Body of pancreas (tissue), 4 donors: ENCODE data around the gene CSMD2.

ENCODE experiments used
- CTCF ChIP-seq, 7 experiments: fragments of 450-650 bp in 4 of 7; fragments of 200-600 bp in 3 of 7; sonication (generic) in 3 of 7; IDR thresholded peaks; one replicate each; pipeline ENCODE4 v1.5.1; 2016 to 2019; ENCODE audit warnings: antibody characterized with exemption in 7 of 7
- POLR2A ChIP-seq, 3 donors: fragments of 450-650 bp; IDR thresholded peaks; one replicate each; pipeline ENCODE4 v1.6.1; 2016; ENCODE audit warnings: antibody characterized with exemption in 3 of 3, mild to moderate bottlenecking in 2 of 3

- TF ChIP-seq POLR2A (IDR thresholded peaks at IDR 0.05) (no peak), CTCF (IDR thresholded peaks at IDR 0.05) (no peak)
Observed at GRCh38 chr1:34128186-34128889, 36.7 kb downstream of the CSMD2 start.
